Lower leg skin (tissue), 3 donors: ENCODE data around the gene ZC3HAV1.

Experiments
- CTCF ChIP-seq, 3 donors: fragments of 450-650 bp; IDR thresholded peaks; one replicate each; pipeline ENCODE4 v1.5.1; 2016; ENCODE audit warnings: antibody characterized with exemption in 3 of 3, mild to moderate bottlenecking in 3 of 3, moderate library complexity in 2 of 3
- POLR2A ChIP-seq, 2 donors: fragments of 450-650 bp; IDR thresholded peaks; one replicate each; pipeline ENCODE4 v1.6.1; 2016 to 2017; ENCODE audit warnings: antibody characterized with exemption in 2 of 2, mild to moderate bottlenecking in 1 of 2, moderate library complexity in 1 of 2

- TF ChIP-seq CTCF (IDR thresholded peaks at IDR 0.05) (no peak), POLR2A (IDR thresholded peaks at IDR 0.05) (no peak)
Observed at GRCh38 chr7:139152149-139152548, 42.6 kb upstream of the ZC3HAV1 start.
